Epithelial cell of proximal tubule (primary cell): ENCODE results near the gene FBXL14. TPM values are rescaled to one million over a fixed set of nuclear protein-coding genes. Genes with fewer than 3 reads are reported as not detected.
"Not testable (repeated sequence)": the region's sequence is repeated elsewhere in the genome, so short reads cannot be mapped to it uniquely, and the experiment has no call there.

Source experiments
- DNase-seq: peaks from one replicate; pipeline ENCODE4 v3.0.0-alpha.2; 2011; ENCODE audit warnings: low read depth
- H3K4me3 ChIP-seq: 2 replicates; pipeline ENCODE4 v1.5.1; 2011; ENCODE audit warnings: low read depth, mild to moderate bottlenecking, low read length
- total RNA-seq: library from RNA; depleted of rRNA; stranded (reverse); fragments of >200 nt; gene quantifications from 2 replicates; pipeline ENCODE4 v1.2.3, GENCODE V29; 2015
- TF ChIP-seq, protein P1 (sequence below): conservative IDR thresholded peaks from 2 replicates; pipeline ENCODE4 v1.5.1; 2012; ENCODE audit warnings: low read depth, mild to moderate bottlenecking, low read length

Gene FBXL14
- total RNA-seq, 1 donor from 2014 or later: 5.5 TPM

- TF ChIP-seq, protein P1, sequence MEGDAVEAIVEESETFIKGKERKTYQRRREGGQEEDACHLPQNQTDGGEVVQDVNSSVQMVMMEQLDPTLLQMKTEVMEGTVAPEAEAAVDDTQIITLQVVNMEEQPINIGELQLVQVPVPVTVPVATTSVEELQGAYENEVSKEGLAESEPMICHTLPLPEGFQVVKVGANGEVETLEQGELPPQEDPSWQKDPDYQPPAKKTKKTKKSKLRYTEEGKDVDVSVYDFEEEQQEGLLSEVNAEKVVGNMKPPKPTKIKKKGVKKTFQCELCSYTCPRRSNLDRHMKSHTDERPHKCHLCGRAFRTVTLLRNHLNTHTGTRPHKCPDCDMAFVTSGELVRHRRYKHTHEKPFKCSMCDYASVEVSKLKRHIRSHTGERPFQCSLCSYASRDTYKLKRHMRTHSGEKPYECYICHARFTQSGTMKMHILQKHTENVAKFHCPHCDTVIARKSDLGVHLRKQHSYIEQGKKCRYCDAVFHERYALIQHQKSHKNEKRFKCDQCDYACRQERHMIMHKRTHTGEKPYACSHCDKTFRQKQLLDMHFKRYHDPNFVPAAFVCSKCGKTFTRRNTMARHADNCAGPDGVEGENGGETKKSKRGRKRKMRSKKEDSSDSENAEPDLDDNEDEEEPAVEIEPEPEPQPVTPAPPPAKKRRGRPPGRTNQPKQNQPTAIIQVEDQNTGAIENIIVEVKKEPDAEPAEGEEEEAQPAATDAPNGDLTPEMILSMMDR: no peak
- no peak for DNase-seq
- H3K4me3 ChIP-seq: no peak overlapping the region
These were observed 9.1 kb upstream of the FBXL14 start for GRCh38 chr12:1603269-1603993.

- H3K4me3 ChIP-seq, DNase-seq: not testable (repeated sequence)
These were observed 8.3 kb upstream of the FBXL14 start for GRCh38 chr12:1602706-1603105.

GRCh38 chr12:1598757-1599156, 4.4 kb upstream of the FBXL14 start:
- TF ChIP-seq, protein P1: no peak
- no peak overlapping the region for H3K4me3 ChIP-seq
- no peak for DNase-seq

- H3K4me3 ChIP-seq: no peak overlapping the region
- TF ChIP-seq, protein P1: no peak
- DNase-seq: no peak
These were observed 1.4 kb upstream of the FBXL14 start for GRCh38 chr12:1595690-1596347.

DNA sequence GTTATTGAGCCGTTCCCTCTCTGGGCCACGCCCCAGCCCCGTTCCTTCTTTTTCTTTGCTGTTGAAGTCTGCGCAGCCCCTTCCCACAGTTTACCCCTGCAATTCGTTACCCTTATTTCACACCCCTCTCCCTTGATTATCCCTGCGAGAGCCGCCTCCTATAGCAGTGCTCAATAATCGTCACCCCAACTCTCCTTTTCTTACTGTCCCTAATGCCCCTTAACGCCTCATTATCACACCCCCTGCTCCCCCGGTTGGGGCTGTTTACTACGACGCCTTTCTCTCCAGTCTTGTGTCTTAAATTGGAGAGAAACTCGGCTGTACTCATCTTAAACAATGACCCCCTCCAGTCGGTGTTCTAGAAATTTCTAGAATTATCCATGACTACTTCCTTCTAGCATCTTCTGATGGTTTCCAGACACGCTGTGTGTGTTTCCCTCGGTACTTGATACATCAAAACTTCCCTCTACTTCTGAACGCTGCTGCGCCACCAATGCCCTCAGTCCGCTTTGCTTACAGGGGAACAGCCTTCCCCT, 713 bp upstream of the FBXL14 start:
- TF ChIP-seq, protein P1: no peak
- no peak for DNase-seq
- peak overlapping the region; percentile 54 for H3K4me3 ChIP-seq

DNA sequence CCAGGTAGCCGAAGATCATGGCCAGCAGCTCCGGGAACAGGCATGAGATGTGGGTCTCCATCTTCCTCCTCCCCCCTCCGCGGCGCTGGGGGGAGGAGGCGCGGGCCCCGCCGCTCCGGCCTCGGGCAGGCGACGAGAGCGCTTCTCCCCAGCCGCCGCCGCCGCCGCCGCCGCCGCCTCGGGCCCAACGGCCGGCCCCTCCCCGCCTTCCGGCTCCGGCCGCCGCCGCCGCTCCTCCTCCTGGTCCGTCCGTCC, 448 bp downstream of the FBXL14 start:
- TF ChIP-seq, protein P1: no peak
- peak overlapping the region; percentile 76 for H3K4me3 ChIP-seq
- no peak for DNase-seq

GRCh38 chr12:1593174-1594005, 991 bp downstream of the FBXL14 start:
- no peak for DNase-seq
- peak overlapping the region; percentile 76 for H3K4me3 ChIP-seq
- TF ChIP-seq, protein P1: no peak
